ENCODE results near the gene ATF5. TPM values are rescaled to one million over a fixed set of nuclear protein-coding genes. Genes with fewer than 3 reads are reported as not detected.
"Not testable (repeated sequence)": the region's sequence is repeated elsewhere in the genome, so short reads cannot be mapped to it uniquely, and the experiment has no call there.

The ATF5 gene
- polyA plus RNA-seq, 3 donors = 20.6 to 28.6 (median 26.0) TPM

DNA sequence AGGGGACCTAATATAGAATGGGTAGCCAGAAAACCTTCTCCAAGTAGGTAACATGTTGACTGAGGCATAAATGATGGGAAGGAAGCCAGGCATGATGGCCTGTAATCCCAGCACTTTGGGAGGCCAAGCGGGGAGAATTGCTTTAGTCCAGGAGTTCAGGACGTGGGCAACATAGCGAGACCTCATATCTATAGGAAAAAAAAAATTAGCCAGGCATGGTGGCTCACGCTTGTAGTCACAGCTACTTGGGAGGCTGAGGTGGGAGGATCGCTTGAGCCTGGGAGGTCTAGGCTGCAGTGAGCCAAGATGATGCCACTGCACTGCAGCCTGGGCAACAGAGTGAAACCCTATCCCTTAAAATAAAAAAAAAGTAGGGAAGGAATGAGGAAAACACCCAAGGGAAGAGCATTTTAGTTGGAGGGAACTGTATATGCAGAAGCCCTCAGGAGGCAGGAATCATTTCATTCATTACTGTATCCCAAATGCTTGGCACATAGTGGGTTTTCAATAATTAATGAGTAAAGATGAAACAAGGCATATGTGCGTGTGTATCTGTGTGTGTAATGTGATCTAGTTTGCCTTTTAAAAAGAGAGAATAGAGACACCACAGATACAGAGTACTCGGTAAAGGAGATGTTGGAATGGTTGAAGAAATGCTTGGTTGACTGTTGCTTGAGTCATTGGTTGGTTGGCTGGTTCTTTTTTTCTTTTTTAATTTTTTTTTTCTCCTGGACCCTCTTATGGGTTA, 2.5 kb downstream of the ATF5 start:
- DNase-seq (ENCODE audit: extremely low read depth in 1 of 11, low read depth in 9 of 11, low spot score in 4 of 11) = no peak

DNA sequence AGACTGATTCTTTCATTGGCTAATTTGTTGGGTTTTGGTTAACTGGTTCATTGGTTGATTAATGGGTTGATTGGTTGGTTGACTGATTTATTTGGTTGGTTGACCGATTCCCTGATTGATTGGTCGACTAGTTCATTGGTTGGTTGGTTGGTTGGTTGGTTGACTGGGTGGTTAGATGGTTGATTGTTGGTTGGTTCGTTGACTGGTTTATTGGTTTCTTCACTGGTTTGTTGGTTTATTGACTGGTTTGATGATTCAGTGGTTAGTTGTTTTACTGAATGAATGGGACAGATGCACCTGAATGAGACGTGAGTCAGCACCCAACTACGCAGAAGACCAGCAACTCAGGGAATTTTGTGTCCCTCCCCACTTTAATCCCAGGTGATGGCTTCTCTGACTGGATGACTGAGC, 3.0 kb downstream of the ATF5 start:
- DNase-seq (ENCODE audit: extremely low read depth in 1 of 11, low read depth in 9 of 11, low spot score in 4 of 11) = no peak

DNA sequence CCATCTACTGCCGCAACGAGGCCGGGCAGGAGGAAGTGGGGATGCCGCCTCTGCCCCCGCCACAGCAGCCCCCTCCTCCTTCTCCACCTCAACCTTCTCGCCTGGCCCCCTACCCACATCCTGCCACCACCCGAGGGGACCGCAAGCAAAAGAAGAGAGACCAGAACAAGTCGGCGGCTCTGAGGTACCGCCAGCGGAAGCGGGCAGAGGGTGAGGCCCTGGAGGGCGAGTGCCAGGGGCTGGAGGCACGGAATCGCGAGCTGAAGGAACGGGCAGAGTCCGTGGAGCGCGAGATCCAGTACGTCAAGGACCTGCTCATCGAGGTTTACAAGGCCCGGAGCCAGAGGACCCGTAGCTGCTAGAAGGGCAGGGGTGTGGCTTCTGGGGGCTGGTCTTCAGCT, 3.7 kb downstream of the ATF5 start:
- no peak for DNase-seq (ENCODE audit: extremely low read depth in 1 of 11, low read depth in 9 of 11, low spot score in 4 of 11)

DNA sequence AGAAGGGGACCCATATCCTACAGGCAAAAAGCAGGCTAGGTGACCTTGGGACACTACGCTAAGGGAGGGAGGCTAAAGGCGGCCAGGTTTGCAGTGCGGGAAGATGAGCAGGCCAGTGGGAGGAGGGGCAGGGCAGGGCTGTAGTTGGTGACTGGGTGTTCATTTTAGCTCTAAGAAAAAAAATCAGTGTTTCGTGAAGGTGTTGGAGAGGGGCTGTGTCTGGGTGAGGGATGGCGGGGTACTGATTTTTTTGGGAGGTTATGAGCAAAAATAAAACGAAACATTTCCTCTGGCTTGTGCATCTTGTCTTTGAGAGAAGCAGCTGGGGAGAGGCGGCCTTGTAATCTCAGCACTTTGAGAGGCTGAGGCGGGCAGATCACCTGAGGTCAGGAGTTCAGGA, 4.6 kb downstream of the ATF5 start:
- no peak for DNase-seq (ENCODE audit: extremely low read depth in 1 of 11, low read depth in 9 of 11, low spot score in 4 of 11)

DNA sequence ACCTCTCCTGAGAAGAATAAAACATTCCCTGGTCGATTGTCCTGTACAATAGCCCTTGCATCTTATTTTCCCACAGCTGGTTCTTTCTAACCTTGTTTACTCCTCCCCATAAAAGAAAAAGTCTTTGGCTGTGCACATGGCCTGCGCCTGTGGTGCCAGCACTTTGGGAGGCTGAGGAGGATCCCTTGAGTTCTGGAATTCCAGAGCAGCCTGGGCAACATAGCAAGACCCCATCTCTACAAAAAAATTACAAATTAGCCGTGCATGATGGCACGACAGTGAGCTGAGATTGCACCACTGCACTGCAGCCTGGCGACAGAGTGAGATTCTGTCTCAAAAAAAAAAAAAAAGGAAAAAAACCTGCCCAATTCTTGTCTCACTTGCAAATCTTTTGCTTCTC, 7.5 kb downstream of the ATF5 start:
- no peak for DNase-seq (ENCODE audit: extremely low read depth in 1 of 11, low read depth in 9 of 11, low spot score in 4 of 11)

DNA sequence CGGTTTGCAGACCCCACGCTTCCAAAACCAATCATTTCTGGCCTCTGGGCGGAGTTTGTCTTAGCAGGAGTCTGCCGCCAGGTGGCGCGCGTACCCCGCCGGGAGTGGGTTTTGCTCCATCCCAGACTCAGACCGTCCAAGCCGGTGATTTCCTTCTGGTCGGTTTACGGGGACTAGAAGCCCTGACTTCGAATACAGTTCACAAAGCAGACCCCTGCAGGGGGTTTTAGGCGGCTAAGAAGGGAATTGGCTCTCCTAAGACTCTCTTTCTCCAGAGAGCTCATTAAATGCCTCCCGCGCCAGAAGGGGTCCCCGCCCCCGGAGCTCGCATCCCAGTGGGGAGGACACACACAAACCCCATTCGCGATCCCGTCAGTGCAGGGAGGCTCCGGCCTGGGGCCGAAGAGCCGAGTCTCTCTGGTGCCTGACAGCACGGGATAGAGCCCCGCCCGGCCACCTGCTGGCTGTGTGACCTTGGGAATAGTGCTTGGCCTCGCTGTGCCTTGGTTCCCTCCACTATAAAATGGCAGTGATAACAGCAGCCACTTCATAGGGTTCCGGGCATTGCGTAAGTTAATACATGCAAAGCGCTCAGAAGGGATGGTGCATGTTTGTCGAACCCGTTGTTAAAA, 8.9 kb downstream of the ATF5 start:
- DNase-seq (ENCODE audit: extremely low read depth in 1 of 11, low read depth in 9 of 11, low spot score in 4 of 11) = peak in 8 of 11 donors; percentile 51 to 79 (median 69)

DNA sequence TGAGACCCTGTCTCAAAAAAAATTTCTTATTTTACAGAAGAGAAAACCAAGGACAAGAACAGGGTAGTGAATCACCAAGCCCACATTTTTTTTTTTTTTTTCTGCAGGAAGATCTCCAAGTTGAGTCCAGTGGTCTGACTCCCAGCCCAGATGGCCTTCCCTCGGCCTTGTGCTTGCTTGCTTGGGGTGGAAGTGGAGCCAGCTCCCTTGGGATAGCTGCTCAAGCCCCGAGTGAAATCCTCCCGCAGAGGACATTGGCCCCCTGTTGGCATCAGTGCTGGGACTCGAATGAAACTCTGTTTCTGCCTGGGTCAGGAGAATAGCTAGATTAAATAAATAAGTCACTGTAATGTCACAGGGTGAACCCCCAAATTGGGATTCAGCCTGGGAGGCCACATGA, 9.7 kb downstream of the ATF5 start:
- DNase-seq (ENCODE audit: extremely low read depth in 1 of 11, low read depth in 9 of 11, low spot score in 4 of 11) = no peak

DNA sequence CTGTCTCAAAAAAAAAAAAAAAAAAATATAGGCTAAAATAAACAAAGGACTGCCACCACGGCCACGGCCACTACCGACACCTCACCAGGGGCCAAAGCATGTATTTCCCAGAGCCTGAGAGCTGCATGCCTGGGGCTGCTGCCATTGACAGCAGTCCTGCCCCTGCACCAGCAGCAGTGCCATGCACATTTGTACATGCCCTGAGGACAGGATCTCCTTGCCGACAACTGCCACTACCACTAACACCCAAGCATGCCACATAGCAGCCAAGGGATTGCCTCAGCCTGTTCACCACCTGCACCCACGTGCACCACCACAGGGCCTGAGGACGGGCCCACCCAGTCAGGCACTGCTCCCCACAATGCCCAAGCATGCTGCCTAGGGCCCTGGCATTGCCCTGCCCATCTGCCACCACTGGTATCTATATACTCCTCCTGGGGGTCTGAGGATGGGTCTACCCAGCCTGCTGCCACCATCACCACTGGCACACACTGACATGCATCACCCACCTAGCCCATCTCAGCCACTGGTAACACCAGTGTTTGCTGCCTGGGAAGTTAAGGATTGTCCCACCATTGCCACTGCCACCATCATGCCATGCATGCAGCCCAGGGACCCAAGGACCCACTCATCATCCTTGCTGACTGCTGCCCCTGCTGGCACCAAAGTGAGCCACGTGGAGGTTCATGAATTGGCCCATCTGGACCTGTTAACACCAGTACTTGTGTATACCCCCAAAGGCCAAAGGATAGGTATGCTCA, 10.9 kb downstream of the ATF5 start:
- DNase-seq (ENCODE audit: extremely low read depth in 1 of 11, low read depth in 9 of 11, low spot score in 4 of 11) = no peak

DNA sequence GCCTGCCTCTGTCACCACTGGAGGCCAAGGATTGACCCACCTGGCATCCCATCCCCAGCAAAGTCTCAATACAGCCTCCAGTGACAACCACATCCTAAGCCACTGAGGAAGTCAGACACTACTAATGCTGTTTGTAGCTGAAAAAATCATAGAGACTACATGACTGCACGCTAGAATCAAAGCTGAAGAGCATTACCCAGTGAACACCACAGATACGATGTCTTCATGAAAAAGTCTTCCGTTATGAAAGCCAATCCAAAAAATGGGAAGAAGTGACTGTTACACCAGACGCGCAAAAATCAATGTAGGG, 11.4 kb downstream of the ATF5 start:
- no peak for DNase-seq (ENCODE audit: extremely low read depth in 1 of 11, low read depth in 9 of 11, low spot score in 4 of 11)

DNA sequence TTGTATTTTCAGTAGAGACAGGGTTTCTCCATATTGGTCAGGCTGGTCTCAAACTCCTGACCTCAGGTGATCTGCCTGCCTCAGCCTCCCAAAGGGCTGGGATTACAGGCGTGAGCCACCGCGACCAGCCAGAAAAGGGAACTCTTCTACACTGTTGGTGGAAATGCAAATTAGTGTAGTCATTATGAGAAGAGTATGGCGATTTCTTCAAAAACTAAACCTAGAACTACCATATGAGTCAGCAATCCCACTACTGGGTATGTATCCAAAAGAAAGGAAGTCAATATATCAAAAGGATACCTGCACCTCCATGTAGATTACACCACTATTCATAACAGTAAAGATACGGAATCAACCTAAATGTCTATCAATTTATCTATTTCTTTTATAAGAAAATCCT, 15.6 kb downstream of the ATF5 start:
- not testable (repeated sequence) for DNase-seq (ENCODE audit: extremely low read depth in 1 of 11, low read depth in 9 of 11, low spot score in 4 of 11)

DNA sequence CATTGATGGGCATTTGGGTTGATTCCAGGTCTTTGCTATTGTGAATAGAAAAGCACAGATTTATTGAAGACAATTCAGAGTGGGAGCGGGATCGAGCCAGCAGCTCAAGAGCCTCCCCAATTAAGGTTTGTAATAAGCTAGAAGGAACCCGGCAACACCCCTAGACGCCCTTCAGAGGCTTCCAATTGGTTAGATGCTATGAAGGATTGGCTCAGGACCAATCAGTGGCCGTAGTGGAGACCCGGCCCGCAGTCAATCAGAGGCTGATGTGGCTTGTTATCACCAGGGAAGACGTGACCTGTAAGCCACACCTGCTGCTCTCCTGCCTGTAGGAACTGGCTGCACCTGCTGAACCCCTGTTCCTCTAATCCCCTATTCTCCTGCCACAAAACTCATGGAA, 17.4 kb downstream of the ATF5 start:
- DNase-seq (ENCODE audit: extremely low read depth in 1 of 11, low read depth in 9 of 11, low spot score in 4 of 11) = no peak

DNA sequence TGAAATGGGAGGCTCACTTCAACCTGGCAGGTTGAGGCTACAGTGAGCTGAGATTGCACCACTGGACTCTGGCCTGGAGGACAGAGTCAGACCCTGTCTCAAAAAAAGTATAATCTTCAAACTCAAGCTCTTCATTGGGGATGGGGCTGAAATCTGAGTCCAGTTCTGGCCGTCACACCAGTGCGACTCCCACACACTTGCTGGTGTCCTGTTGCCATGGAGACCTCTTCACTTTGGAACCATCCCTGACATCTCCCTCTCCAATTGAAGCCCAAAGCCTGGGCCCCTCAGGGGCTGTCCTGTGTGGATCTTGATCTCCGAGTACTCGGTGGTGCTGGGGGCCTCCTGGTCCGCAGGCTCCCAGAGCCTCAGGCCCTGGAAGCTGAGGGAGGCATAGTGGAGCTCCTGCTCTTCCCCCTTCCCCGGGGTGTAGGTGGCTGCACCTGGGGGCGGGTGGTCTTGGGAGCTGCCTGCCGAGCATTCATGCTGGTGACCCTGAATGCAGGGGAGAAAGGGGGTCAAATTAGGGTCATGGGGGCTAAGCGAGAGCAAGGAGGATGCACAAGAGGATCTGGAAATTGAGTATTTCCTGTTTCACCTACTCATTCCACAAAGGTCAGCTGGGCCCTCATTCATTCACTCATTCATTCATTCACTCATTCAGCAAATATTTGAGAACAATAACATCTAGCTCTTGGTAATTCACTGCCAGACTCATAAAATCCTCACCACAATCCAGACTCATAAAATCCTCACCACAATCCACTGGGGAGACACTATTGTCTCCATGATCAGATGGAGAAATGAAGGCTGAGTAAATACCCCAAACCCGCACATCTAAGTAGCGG, 21.0 kb downstream of the ATF5 start:
- DNase-seq (ENCODE audit: extremely low read depth in 1 of 11, low read depth in 9 of 11, low spot score in 4 of 11) = no peak

DNA sequence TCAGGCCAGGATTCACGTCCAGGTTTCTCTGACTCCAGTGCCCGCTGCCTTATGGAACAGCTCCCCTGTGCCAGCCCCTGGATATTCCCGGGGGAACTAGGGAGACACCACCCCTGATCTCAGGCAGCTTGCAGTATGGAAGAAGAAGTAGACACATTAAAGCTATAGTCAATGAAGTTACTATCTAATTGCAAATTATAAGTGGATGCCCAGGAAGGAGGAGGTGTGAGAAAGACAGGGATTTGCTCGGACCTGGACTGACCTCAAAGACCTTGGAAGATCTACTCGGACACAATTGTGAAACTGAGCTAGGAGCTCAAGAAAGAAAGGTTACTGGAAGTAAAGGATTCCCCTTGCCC, 21.6 kb downstream of the ATF5 start:
- DNase-seq (ENCODE audit: extremely low read depth in 1 of 11, low read depth in 9 of 11, low spot score in 4 of 11) = no peak

DNA sequence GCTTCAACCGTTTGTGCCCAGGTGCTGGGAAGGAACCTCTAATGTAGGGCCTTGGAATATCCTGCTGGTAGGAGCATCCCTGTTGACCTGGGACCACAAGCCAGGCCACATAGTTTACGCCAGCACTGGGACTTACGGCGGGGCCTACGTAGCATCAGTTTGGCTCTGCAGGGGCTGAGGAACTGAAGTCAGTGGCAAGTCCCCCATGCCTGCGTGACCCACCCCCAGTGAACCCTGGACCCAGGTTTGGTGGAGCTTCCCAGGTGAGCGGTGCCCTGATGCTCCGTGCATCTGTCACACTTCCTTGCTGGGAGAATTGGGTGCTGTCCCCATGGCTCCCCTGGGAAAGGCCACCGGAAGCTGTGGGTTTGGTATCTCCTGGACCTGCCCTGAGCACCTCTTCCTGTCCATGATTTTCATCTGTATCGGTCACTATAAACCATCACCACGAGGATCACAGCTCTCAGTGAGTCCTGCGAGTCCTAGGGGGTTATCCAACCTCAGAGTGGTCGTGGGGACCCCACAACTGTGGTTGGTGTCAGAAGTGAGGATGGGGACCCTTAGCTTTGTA, 22.0 kb downstream of the ATF5 start:
- DNase-seq (ENCODE audit: extremely low read depth in 1 of 11, low read depth in 9 of 11, low spot score in 4 of 11) = no peak

DNA sequence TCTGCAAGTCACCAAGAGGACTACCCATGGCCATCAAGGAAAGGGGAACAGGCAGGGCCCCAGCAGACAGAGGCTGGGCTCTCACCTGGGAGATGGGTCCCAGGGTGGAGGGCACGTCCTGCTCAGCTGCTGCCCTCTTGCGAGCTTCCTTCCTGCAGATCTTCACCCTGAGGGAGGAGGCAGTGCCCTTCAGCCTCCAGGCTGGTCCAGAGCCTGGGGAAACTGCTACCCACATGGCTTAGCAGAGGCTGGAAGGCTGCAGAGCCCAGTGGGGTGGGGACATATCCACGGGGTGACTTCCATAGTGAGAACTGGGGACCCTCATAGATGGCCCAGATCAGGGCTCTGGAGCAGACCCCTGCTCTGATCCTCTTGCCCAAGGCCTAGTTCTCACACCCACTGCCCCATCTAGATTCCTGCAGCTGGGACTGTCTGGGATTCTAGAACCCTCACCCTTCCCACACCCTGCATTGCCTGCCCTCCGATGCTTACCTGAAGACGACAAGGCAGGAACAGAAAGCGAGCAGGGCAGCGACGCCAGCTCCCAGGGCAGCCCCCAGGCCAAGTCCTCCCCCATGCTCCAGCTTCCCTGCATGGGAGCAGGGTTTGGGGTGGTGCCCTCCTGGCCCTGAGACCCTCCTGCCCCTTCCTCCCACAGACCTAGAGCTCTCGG, 22.9 kb downstream of the ATF5 start:
- DNase-seq (ENCODE audit: extremely low read depth in 1 of 11, low read depth in 9 of 11, low spot score in 4 of 11) = no peak

DNA sequence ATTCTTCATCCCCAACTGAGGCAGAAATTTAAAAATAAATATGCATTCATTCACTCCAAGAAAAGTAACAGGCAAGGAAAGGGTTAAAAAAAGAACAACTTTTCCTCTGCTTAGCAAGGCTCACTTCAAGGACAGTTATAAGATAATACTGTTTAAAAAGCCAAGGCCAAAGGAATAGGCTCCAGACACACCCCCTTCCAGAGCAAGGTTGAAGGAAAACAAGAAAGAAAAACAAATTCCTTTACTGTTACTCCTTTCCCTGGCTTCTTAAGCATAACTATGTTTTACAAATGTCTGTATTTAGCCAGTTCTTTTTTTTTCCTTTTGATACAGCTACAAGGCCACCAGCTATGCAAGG, 23.5 kb downstream of the ATF5 start:
- DNase-seq (ENCODE audit: extremely low read depth in 1 of 11, low read depth in 9 of 11, low spot score in 4 of 11) = no peak

DNA sequence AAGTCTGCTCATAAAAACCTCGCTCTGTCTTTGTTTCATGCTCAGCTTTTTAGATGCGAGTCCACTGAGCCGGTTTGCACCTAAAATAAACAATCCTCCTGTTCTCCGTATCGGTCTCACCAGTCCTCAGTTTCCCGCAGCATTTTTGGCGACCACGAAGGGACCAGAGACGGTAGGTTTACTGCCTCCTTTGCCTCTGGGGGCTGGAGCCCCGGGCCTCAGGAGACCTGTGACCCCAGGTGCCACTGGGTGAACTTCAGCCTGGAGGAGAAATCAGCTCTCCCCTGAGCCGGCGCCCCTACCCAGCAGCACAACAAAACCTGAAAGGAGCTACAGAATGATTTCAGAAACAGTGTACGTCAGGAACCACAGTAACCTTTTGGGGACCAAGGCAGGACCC, 23.9 kb downstream of the ATF5 start:
- DNase-seq (ENCODE audit: extremely low read depth in 1 of 11, low read depth in 9 of 11, low spot score in 4 of 11) = no peak

DNA sequence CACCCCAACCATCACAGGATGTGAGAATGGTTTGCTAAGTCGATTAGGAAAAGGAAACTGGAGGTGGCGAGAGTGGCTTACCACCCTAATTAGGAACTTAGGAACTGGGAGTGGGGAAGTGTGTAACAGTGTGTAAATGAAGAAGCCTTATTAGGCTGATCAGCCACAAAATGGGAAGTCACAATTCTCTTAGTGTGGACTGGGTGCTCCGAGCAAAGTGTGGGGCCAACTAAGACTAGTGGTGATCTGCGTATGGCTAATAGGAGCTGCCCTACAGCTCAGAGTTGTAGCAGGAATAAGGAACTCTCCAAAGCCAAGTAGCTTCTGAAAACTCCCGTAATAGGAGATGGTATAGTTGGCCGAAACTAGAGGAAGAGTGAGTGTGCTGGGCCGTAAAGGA, 24.4 kb downstream of the ATF5 start:
- no peak for DNase-seq (ENCODE audit: extremely low read depth in 1 of 11, low read depth in 9 of 11, low spot score in 4 of 11)

Measured in renal cortex interstitium (tissue), 11 donors.